GM23248 (cell line): Measurements from ENCODE around the gene OR1A2.
"Not testable (repeated sequence)": the region's sequence is repeated elsewhere in the genome, so short reads cannot be mapped to it uniquely, and the experiment has no call there.

Source experiments
- EZH2 ChIP-seq: fragments of 200-600 bp; sonication (generic); IDR thresholded peaks from 2 replicates; pipeline ENCODE4 v1.6.1; 2018; ENCODE audit warnings: antibody characterized with exemption, mild to moderate bottlenecking; ENCODE audit not compliant: insufficient read depth, poor library complexity, severe bottlenecking
- EZH2phosphoT487 ChIP-seq: fragments of 200-600 bp; sonication (generic); IDR thresholded peaks from 2 replicates; pipeline ENCODE4 v1.6.1; 2018; ENCODE audit warnings: antibody characterized with exemption, moderate library complexity, mild to moderate bottlenecking, low read depth; ENCODE audit not compliant: insufficient read depth

- TF ChIP-seq EZH2, EZH2phosphoT487: not testable (repeated sequence)
These were observed 27.5 kb downstream of the OR1A2 start for GRCh38 chr17:3224721-3225352.
